GM19328 (cell line): ENCODE results near the gene CTSG.
"Not testable (repeated sequence)": the region's sequence is repeated elsewhere in the genome, so short reads cannot be mapped to it uniquely, and the experiment has no call there.

Source experiments
- ATAC-seq: cut with Tn5 transposase; IDR thresholded peaks from one replicate; pipeline ENCODE4 v1.9.1; 2021; ENCODE audit warnings: mild to moderate bottlenecking, moderate library complexity; ENCODE audit not compliant: unreplicated experiment

Gene CTSG

DNA sequence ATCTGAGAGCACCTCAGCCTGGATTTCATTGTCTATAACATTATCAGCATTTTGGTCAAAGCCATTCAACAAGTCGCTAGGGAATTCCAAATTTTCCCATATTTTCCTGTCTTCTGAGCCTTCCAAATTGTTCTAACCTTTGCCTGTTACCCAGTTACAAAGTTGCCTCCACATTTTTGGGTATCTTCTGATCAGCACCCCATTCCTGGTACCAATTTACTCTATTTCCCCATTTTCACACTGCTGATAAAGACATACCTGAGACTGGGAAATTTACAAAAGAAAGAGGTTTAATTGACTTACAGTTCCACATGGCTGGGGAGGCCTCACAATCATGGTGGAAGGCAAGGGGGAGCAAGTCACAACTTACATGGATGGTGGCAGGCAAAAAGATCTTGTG lies 27.0 kb downstream of the CTSG start:
- ATAC-seq = not testable (repeated sequence)

DNA sequence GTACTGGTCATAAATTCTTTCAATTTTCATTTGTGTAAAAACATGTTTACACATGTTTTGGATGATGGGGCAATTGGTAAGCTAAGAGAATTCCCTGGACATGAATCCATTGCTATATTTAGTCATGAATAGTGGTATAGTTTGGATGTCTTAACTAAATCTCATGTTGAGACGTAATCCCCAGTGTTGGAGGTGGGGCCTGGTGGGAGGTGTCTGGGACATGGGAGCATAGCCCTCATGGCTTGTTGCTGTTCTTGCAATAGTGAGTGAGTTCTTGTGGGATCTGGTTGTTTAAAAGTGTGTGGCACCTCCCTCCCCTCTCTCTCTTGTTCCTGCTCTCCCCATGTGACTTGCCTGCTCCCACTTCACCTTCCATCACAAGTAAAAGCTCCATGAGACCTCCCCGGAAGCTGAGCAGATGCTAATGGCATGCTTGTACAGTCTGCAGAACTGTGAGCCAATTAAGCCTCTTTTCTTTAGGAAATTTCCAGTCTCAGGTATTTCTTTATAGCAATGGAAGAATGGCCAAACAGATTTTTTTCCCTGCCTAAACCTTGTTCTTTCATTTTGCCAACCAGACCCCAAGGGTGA lies 33.6 kb downstream of the CTSG start:
- ATAC-seq = no peak

- ATAC-seq = no peak
Observed at GRCh38 chr14:24535737-24536136, 40.3 kb downstream of the CTSG start.

DNA sequence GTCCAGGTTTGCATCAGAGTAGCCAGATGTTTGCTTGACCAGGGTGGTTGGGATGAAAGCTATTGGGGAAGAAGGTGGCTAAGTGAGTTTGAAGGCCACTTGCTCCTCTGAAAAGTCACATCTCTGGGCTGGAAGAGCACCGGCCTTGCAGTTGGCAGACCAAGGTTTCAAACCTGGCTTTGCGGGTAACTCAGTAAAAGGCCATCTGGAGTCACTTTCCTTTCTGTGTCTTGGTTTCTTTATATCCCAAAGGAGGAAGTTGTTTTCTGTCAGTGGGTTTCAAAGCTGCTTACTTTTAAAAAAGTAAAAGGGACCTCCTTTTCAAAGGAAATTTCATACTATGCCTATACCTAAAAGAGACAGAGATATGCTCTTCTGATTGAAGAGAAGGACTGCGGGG lies 41.8 kb downstream of the CTSG start:
- no peak for ATAC-seq

DNA sequence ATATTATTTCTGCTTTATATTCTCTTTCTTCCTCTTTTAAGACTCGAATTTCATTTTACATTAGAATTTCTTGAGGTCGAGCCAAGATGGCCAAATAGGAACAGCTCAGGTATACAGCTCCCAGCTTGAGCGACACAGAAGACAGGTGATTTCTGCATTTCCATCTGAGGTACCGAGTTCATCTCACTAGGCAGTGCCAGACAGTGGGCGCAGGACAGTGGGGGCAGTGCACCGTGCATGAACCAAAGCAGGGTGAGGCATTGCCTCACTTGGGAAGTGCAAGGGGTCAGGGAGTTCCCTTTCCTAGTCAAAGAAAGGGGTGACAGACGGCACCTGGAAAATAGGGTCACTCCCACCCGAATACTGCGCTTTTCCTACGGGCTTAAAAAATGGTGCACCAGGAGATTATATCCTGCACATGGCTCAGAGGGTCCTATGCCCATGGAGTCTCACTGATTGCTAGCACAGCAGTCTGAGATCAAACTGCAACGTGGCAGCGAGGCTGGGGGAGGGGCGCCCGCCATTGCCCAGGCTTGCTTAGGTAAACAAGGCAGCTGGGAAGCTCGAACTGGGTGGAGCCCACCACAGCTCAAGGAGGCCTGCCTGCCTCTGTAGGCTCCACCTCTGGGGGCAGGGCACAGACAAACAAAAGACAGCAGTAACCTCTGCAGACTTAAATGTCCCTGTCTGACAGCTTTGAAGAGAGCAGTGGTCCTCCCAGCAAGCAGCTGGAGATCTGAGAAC lies 50.0 kb downstream of the CTSG start:
- not testable (repeated sequence) for ATAC-seq
